ENCODE data around the gene EXOSC3.
"Not testable (repeated sequence)": the region's sequence is repeated elsewhere in the genome, so short reads cannot be mapped to it uniquely, and the experiment has no call there.

Gene EXOSC3

DNA sequence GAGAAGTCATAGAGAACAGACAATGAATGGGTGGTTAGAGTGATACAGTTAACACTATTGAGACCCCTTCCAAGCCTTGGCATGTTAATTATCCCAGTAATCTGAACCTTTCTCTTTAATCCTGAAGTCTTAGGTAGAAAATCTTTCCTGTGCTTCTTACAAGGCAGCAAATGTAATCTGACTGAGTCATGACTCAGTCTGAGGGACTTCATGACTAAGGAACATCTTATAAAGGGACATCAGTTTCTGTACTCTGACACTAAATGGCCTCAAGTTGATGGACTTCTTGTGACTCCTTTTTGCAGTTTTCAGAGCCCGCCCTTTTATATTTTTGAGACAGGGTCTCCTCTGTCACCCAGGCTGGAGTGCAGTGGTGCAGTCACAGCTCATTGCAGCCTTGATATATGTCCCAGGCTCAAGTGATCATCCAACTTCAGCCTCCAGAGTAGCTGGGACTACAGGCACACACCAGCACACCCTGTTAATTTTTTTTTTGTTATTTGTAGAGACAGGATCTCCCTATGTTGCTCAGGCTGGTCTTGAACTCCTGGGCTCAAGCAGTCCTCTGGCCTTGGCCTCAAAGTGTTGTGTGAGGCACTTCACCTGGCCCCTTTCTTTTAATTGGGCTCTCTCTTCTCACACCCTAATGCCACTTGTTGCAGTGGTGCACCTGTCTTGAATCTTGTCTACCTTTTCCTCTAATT, 9.5 kb downstream of the EXOSC3 start:
- DNase-seq: no peak

DNA sequence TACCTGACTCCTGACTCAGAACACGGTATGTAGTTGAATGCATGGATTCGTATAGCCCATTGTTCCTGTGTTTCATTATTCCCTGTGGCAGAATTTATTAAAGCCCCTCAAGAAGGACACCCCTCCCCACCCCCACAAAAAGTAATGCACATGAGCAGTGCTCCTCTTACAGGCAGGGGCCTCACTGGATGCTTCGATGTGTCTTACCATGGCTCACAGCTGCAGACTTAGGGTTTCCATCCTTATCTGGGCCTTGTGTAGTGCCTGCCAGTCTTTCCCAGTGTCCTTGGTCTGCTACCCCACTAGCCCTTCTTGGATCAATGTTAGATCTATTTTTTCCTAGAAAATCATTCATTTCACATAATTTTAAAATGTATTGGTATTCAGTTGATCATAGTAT, 14.9 kb downstream of the EXOSC3 start:
- DNase-seq: no peak

DNA sequence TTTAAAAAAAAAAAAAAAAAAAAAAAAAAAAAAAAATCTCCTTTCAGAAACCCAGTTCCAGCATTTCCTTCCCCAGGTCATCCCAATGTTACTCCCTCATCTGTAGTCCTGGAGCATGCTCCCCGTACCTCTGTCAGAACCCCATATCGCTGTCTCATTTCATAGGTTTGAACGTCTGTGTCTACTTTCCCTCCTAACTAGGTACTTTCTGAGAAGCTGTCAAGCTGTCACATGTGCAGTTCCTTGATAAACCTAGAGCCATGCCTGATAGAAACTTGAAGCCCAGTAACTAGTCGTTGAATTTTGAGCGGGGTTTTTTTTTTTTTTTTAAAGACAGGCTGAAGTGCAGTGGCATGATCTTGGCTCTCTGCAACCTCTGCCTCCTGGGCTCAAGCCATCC, 15.6 kb downstream of the EXOSC3 start:
- no peak for DNase-seq

DNA sequence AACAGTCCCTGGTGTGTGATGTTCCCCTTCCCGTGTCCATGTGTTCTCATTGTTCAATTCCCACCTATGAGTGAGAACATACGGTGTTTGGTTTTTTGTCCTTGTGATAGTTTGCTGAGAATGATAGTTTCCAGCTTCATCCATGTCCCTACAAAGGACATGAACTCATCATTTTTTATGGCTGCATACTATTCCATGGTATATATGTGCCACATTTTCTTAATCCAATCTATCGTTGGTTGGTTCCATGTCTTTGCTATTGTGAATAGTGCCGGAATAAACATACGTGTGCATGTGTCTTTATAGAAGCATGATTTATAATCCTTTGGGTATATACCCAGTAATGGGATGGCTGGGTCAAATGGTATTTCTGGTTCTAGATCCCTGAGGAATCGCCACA, 19.6 kb downstream of the EXOSC3 start:
- DNase-seq: not testable (repeated sequence)

DNA sequence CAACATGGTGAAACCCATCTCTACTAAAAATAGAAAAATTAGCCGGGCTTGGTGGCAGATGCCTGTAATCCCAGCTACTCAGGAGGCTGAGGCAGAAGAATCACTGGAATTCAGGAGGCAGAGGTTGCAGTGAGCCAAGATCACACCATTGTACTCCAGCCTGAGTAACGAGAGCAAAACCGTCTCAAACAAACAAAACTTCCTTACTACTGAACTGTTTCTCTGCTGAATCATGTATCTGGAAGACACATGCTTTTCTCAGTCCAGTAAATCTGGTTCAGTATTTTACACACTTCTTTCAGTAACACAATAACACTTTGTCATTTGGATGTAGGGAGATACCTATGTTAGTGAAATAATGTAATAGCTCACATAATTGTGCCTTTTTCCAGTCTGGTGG, 23.4 kb downstream of the EXOSC3 start:
- DNase-seq: no peak

DNA sequence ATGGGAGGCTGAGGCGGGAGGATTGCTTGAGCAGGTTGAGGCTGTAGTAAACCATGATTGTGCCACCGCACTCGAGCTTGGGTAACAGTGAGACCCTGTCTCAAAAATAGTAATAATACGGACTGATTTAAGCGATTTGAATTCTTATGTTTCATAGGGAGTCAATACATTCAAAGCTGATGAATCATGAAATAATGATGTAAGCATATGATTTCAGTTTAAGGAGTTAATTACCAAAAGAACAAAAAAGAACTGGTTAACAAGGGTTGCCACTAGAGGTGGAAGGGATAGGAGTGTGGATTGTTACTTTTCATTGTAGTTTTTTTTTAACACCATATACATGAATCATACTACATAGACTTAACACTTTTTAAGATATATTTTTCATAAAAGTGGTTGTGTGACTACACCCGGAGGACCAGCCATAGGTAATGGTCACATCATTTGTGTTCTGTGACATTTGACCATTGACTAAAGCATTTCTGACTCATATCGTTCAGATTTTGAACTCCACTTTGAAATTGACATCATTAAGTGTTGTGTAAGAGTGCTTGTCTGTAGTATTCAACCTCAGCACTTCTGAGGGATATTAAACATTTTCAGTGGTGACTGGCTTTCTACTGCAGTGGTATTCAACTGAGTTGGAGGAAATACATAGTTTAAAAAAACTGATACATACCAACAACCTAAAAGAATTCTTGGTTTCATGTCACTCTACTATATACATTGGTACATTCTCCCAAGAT, 24.3 kb downstream of the EXOSC3 start:
- no peak for DNase-seq

DNA sequence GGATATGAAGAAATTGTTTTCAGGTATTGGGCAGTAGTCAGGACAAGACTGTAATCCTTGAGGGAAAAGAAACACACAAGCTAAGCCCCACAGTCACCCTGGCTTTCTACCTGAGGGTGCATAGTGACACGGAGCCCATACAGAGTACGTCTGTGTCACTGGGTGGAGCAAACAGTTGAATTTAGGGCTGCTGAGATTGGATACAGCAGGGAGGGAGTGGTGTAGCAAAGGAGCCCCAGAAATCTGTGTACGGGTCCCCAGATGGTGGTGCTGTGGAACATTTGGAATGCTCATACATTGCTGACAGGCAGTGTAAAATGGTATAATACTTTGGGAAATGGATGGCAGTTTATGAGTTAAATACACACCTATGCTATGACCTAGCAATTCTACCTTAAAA, 26.1 kb downstream of the EXOSC3 start:
- no peak for DNase-seq

DNA sequence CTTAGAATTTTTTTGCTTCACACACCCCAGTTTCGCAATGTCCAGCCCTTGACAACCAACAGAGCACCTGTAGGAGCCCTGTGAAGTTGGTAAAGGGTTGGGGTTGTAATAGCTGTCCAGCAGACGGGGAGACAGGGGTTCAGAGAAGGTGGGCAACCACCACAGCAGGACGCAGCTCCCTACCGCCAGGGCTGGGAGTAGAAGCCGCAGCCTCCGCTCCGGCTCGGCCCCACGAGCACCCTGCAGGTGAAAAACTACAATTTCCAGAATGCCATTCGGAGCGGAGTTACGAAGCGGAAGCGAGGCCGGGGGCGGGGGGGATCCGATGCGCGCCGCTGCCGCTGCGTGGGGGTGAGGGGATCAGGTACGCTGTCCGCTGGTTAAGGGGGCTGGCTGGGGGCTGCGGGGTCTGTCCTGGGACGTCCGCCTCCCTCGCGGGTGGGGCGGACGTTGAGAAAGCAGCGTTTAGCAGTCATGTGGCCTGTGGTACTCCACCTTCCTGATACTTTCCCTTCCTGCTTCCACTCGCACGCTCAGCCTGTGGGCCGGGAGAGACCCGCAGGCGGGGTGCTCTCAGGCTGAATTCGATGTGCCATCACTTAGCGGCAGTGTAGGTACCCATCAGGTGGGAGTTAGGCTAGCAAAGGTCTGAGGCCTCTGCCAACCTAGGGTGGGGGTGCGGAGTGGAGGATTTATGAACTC, 31.2 kb downstream of the EXOSC3 start, which contains the start of gene TRMT10B:
Gene TRMT10B, plus strand, starts transcription at position 317 of the 702 bp plus-strand sequence. CDS start 8,127 bp downstream, outside the sequence.
- DNase-seq: peak; percentile 62 to 75

DNA sequence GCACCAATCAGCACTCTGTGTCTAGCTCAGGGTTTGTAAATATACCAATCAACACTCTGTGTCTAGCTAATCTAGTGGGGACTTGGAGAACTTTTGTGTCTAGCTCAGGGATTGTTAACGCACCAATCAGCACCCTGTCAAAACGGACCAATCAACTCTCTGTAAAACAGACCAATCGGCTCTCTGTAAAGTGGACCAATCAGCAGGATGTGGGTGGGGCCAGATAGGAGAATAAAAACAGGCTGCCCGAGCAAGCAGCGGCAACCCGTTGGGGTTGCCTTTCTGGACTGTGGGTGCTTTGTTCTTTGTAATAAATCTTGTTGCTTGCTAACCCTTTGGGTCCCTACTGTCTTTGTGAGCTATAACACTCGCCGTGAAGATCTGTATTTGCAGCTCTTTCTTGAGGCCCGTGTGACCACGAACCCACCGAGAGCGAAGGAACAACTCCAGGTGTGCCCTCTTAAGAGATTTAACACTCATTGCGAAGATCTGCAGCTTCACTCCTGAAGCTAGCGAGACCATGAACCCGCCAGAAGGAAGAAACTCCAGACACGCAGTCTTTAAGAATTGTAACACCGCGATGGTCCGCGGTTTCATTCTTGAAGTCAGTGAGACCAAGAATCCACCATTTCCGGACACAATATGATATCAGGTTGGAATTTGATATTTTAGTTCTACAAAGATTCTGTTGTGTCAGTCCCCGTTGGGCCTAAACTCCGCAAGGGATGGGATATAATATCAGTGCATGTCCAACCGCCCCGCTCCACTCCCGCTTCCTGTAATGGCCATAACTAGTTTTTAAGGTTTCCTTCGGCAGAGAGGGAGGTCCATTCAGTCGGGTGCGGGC, 32.0 kb downstream of the EXOSC3 start:
- DNase-seq: no peak

DNA sequence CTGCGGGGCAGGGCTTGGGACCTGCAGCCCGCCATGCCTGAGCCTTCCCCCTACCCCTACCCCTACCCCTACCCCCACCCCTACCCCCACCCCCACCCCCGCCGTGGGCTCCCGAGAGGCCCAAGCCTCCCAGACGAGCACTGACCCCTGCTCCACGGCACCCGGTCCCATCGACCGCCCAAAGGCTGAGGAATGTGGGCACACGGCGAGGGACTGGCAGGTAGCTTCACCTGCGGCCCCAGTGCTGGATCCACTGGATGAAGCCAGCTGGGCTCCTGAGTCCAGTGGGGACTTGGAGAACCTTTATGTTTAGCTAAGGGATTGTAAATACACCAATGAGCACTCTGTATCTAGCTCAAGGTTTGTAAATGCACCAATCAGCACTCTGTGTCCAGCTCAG, 32.8 kb downstream of the EXOSC3 start:
- DNase-seq: not testable (repeated sequence)

DNA sequence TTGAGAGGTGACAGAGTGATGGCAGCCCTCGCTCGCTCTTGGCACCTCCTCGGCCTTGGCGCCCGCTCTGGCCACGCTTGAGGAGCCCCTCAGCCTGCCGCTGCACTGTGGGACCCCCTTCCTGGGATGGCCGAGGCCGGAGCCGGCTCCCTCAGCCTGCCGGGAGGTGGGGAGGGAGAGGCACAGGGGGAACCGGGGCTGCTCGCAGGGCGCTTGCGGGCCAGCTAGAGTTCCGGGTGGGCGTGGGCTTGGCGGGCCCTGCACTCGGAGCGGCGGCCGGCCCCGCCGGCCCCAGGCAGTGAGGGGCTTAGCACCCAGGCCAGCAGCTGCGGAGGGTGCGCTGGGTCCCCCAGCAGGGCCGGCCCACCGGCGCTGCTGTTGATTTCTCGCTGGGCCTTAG, 33.2 kb downstream of the EXOSC3 start:
- DNase-seq: not testable (repeated sequence)

DNA sequence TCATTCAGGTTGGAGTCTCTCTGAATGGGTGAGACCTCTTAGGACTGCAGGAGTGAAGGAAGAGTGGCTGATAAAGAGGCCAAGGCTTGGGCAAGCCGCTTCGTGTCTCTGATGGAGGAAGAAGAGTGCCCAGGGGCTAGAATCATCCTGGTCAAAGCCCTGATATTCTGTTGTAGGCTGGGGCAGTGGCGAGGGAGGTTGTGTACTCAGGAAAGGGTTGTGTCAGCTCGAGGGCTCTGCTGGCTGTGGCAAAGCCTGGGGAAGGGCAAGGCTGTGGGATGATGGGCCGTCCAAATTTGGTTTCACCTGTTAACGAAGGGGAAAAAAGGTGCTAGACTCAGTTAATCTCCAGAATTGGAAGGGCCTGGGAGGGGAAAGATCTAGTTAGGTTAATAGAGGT, 33.7 kb downstream of the EXOSC3 start:
- no peak for DNase-seq

DNA sequence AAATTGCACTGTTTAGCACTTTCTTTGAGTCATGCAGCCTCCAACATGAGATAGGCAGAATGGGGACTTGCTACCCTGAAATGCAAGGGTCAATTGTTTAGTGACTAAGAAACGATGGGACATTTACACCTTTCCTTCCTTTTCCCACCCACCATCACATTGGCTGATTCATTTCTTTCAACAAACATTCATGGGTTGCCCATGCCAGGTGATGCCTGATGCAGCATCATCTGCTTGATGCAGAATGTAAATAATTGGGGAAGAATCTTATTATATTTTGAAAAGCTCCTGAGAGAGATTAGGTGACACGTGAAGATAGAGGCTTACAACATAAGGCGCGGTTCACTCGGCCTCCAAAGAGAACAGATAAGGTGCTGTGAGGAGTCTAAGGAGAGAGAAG, 35.7 kb downstream of the EXOSC3 start:
- no peak for DNase-seq

DNA sequence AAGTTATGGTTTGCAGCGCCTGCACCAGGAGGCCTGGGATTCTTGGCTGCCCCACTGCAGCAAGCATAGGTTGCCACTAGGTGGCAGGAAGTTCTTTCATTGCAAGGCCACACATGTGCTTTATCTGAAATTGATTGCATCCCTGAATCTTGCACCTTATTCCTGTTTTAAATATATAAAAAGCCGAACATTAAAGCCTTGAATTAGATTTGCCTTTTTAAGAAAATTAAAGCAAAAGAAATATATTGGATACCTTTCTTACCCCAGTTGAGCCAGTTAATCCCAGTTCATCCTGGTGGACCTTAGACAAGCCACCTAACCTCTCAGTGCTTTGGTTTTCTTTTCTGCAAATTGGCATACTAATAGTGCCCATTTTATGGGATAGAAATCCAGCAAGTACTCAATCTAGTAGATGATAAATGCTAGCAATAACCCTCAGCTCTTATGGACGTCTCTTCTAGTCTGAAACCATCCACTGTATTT, 37.6 kb downstream of the EXOSC3 start:
- peak; percentile 67 to 74 for DNase-seq

DNA sequence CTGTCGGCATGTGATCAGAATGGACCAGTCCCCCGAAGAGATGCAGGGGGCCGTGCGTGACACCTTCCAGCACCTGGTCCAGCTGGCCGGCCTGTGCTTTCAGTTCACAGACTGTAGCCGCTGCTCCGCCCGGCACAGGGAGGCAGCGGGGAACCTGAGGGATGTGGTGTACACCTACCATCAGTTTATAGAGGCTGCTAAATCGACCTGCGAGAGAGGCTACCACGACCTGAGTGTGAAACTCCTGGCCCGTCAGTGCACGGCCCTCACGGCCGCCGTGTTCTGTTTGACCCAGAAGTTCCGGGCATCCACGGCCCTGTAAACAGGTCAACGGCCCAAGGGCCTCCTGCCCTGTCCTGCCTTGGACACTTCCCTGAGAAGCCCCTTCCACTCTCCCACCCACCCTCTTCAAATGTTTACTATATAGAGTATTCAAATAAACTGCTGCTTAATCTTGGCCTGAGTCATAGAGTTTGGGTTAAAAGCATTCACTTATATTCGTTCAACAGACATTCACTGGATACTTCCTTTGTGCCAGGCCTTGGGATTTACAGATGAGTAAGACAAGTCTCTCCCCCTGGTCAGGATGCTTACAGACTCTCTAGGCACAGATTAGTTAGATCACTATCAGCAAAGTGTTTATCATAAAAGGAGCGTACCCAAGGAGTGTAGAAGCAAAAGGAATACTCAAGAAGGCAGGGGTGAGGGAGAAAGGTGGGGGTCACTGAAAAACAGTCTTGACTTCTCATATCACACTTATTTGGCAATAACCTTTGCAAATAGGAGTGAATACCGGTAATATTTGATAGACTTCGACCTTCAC, 38.2 kb downstream of the EXOSC3 start:
- no peak for DNase-seq

DNA sequence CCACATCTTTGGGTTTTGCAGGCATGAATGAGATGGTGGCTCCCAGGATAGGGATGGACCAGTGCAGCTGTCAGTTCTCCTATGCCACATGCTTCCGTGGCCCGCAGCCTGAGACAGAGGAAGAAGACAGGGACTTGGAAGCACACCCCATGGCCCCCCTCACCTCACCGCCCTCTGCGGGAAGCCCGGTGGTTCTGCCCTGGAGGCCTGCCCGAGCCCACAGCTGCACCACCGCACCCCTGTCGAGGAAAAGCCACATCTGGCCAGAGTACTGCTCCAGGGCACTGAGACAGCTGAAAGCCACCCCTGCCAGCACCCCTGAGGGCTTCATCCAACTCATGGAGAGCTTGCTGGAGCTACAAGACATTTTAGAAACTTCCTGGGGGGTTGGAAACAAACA, 38.9 kb downstream of the EXOSC3 start:
- DNase-seq: no peak

DNA sequence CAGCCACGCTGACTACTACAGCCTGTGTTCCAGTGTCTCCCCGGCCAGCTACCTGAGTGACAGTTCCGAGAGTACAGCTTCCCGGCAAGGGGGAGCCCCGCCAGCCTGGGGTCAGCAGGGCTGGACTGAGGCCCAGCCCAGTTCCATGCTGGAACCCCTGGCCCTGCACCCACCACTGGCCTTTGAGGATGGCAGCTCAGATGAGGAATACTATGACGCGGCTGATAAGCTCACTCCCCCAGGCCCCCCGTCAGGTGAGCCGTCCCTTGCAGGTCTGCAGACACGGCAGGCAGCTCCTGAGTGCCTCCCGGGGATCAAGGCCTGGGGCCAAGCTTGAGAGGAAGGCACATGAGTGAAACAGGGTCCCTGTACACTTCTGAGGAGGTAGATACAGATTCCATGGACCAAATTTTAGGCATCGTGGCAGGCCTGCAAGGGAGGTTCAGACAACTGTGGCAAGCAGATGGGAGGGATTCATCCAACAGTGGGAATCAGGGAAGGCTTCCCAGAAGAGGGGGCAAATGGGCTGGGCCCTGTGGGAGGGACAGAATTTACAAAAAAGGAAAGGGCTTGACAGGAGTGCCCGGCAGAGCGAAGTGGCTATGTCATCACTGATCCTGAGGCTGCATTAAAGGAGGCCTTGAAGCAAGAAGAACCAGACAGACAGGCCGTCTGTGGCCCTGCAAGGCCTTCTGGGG, 44.1 kb downstream of the EXOSC3 start:
- DNase-seq: no peak

DNA sequence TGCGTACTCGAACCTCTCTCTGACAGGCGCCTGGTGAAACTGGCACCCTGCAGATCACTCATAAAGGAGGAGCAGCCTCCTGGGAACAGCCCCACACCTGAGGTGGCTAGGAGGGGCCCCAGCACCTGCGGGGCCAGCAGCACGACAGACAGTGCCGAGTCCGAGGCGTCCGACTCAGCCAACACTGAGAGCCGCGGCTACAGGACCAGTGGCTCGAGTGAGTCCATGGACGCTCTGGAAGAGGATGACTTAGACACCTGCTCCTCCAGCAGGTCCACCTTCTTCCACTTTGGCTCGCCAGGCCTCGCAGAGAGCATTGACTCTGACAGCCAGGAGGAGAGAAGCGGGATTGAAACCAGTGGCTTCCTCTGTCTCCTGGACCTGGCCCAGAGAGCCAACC, 44.7 kb downstream of the EXOSC3 start:
- no peak for DNase-seq

DNA sequence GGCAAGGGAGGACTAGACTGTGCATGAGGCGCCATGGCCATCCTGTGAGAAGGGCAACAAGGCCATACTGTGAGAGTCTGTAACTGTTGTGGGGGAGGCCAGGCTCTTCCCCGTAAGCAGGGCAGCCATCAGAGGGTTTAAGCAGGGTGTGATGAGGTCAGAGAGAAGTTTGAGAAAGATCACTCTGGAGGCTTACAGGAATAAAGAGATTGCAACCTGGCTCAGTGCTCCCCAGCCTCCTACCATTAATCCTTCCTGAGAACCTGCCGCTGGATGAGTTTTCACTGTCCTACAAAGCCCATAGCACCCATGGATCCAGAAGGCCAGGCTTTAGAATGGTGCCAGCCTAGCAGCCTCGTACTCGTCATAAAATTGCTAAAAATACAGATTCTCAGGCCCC, 45.6 kb downstream of the EXOSC3 start:
- DNase-seq: no peak

DNA sequence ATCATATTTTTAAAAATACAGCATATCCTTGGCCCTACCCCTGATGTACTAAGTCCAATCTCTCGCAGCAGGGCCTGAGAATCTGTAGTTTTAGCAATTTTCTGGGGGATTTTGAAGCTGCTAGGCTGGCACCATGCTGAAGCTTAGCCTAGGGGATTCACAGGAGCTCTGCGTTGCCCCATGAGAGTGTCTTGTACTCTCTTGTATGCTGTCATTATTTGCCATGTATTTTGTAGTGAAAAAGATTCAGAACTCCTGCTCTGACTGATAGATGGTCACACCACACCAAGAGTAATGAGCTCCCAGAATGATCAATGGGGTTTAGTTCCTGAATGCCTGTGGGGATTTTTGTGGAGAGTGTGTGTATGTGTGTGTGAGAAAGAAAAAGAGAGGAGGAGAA, 51.9 kb downstream of the EXOSC3 start:
- DNase-seq: no peak

DNA sequence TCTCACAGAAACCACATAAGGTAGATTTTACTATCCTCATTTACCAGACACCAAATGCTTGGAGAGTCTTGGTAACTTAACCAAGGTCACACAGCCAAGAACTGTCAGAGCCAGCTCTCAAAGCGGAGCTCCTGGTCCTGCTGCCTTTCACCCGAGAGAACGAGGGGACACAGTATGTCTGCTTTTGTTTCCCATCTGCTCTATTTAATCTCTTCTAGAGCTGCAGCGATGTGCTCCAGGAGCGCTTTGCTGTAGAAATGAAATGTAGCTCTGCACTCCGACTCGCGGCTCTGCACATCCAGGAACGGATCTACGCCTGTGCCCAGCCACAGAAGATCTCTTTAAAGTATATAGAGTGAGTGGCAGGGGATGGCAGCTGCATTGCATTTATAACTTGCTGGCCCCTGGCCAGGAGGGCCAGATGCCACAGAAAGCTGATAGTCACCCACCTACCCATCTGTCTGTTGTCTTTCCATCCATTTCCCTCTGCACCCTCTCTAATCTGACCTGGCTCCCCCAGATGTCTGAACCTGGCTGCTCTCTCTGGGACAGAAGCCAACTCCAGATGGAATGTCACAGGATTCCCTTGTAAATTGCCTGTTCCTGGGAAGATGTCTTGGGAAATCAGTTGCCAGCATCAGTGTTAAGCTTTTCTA, 52.6 kb downstream of the EXOSC3 start:
- peak; percentile 21 to 48 for DNase-seq
